Mammary epithelial cell (primary cell): ENCODE measurements around the gene COL8A2.

ENCODE experiments used
- CTCF ChIP-seq, 2 donors: IDR thresholded peaks in 1 of 2; conservative IDR thresholded peaks in 1 of 2; 2 replicates each; pipeline ENCODE4 v1.5.1; 2011 to 2012; ENCODE audit warnings: inconsistent platforms in 2 of 2, low read length in 2 of 2, mild to moderate bottlenecking in 2 of 2, control low read depth in 1 of 2, low read depth in 1 of 2; ENCODE audit not compliant: insufficient read depth in 1 of 2; ENCODE audit errors: extremely low read depth in 1 of 2
- EZH2 ChIP-seq: IDR thresholded peaks from 2 replicates; pipeline ENCODE4 v1.6.1; 2012; ENCODE audit warnings: low read length, inconsistent platforms, borderline replicate concordance

GRCh38 chr1:36157115-36157903, 32.3 kb upstream of the COL8A2 start:
- TF ChIP-seq CTCF (conservative IDR thresholded peaks at IDR 0.05 in 1 of 2, IDR thresholded peaks at IDR 0.05 in 1 of 2; ENCODE audit: extremely low read depth in 1 of 2, insufficient read depth in 1 of 2, low read depth in 1 of 2, low read length in 2 of 2) (no peak), EZH2 (no peak)
